Panc1 (cell line): ENCODE data around the gene SUPT3H. TPM values are rescaled to one million over a fixed set of nuclear protein-coding genes. Genes with fewer than 3 reads are reported as not detected.

Experiments used
- ATAC-seq: fragments of 200-7000 bp; cut with Tn5 transposase; 2 replicates; pipeline ENCODE4 v1.9.1; 2020; ENCODE audit warnings: mild to moderate bottlenecking, moderate library complexity
- BruUV-seq: library from RNA; stranded (reverse); fragments of 400-500 nt; replicated peaks from 2 replicates; lab custom pipeline; 2021; lab: Mats Ljungman, UMichigan
- CTCF ChIA-PET: fragments of 300-600 bp; sonication (Branson Sonifier 250); formaldehyde crosslinking; loops from one replicate; lab custom pipeline; 2022; ENCODE audit warnings: antibody characterized with exemption; lab: Charles Lee
- POLR2A ChIA-PET: fragments of 300-600 bp; sonication (Branson Sonifier 250); formaldehyde crosslinking; loops from one replicate; lab custom pipeline; 2022; ENCODE audit warnings: antibody characterized with exemption; lab: Charles Lee
- DNase-seq: peaks from one replicate; pipeline ENCODE4 v3.0.0-alpha.2; 2010; ENCODE audit warnings: low read depth, low spot score
- H3K27ac ChIP-seq: 2 replicates; pipeline ENCODE4 v1.5.1; 2011; ENCODE audit warnings: mild to moderate bottlenecking, low read length, inconsistent platforms
- H3K27me3 ChIP-seq: fragments of 200-500 bp; sonication (Bioruptor generic); 2 replicates; pipeline ENCODE4 v1.6.0; 2014; ENCODE audit warnings: low read length, inconsistent platforms; ENCODE audit not compliant: control insufficient read depth, insufficient read depth
- H3K36me3 ChIP-seq: fragments of 200-500 bp; sonication (Bioruptor generic); 2 replicates; pipeline ENCODE4 v1.5.1; 2014; ENCODE audit warnings: inconsistent platforms, mild to moderate bottlenecking, low read length, moderate library complexity; ENCODE audit not compliant: control insufficient read depth, insufficient read depth
- H3K4me1 ChIP-seq: 2 replicates; pipeline ENCODE4 v1.5.1; 2011; ENCODE audit warnings: inconsistent platforms, mild to moderate bottlenecking, low read length, moderate library complexity; ENCODE audit not compliant: control insufficient read depth, insufficient read depth
- H3K4me3 ChIP-seq, 2 experiments: 2 replicates each; pipeline ENCODE4 v1.5.1; 2011 to 2012; ENCODE audit warnings: low read depth in 2 of 2, low read length in 2 of 2, mild to moderate bottlenecking in 2 of 2, inconsistent platforms in 1 of 2, moderate library complexity in 1 of 2
- H3K9me3 ChIP-seq: fragments of 200-500 bp; sonication (Bioruptor generic); 2 replicates; pipeline ENCODE4 v1.5.1; 2014; ENCODE audit warnings: low read depth, mild to moderate bottlenecking, inconsistent platforms, low read length, moderate library complexity; ENCODE audit not compliant: control insufficient read depth, insufficient read depth
- CTCF ChIP-seq: fragments of 450-650 bp; IDR thresholded peaks from 2 replicates; pipeline ENCODE4 v1.5.1; 2017; ENCODE audit warnings: mild to moderate bottlenecking
- POLR2AphosphoS5 ChIP-seq: IDR thresholded peaks from 2 replicates; pipeline ENCODE4 v1.6.1; 2012; ENCODE audit warnings: mild to moderate bottlenecking, low read depth, low read length, moderate library complexity
- SIN3A ChIP-seq: IDR thresholded peaks from 2 replicates; pipeline ENCODE4 v1.6.1; 2012; ENCODE audit warnings: low read depth, mild to moderate bottlenecking, low read length, moderate library complexity, borderline replicate concordance; ENCODE audit not compliant: insufficient read depth
- TCF7L2 ChIP-seq: IDR thresholded peaks from 2 replicates; pipeline ENCODE4 v1.6.1; 2011; ENCODE audit warnings: mild to moderate bottlenecking, low read depth, low read length, inconsistent platforms
- in situ Hi-C: cut with HindIII; loops from 2 replicates; pipeline ENCODE4 v1.10.0; 2016; ENCODE audit warnings: low sequenced_read_pairs, low pct_unique_long_range_greater_than_20kb
- intact Hi-C: fragments of 100-400 bp; cut with micrococcal nuclease; formaldehyde crosslinking; loops from one replicate; pipeline ENCODE4 v1.10.0; 2022; ENCODE audit not compliant: unreplicated experiment
- total RNA-seq: library from RNA; stranded (reverse); gene quantifications from one replicate; pipeline ENCODE4 v1.2.1, GENCODE V29; 2021; ENCODE audit not compliant: unreplicated experiment
- TF ChIP-seq, protein P1 (sequence below), 2 experiments: IDR thresholded peaks; 2 replicates each; pipeline ENCODE4 v1.6.1; 2011 to 2012; ENCODE audit warnings: low read depth in 2 of 2, control low read depth in 1 of 2, low read length in 1 of 2, mild to moderate bottlenecking in 1 of 2, moderate library complexity in 1 of 2; ENCODE audit not compliant: insufficient read depth in 1 of 2

Gene SUPT3H
- total RNA-seq, 1 experiment from 2014 or later = 11.0 TPM

GRCh38 chr6:45138765-45139164 lies 239.0 kb downstream of the SUPT3H start:
- H3K36me3 ChIP-seq = no peaks in the 10 kb centered on the region
- no TSS peak for BruUV-seq
- ChIA-PET CTCF (no interaction called here), POLR2A (no interaction called here)
- ATAC-seq (no peak), DNase-seq (no peak)
- intact Hi-C loops = no loop called here
- in situ Hi-C loops = no loop called here
- H3K4me1 ChIP-seq = no peaks in the 10 kb centered on the region
- no peak overlapping the region for H3K4me3 ChIP-seq
- TF ChIP-seq POLR2AphosphoS5 (no peak), CTCF (no peak), SIN3A (no peak), TCF7L2 (no peak)
- TF ChIP-seq, protein P1, sequence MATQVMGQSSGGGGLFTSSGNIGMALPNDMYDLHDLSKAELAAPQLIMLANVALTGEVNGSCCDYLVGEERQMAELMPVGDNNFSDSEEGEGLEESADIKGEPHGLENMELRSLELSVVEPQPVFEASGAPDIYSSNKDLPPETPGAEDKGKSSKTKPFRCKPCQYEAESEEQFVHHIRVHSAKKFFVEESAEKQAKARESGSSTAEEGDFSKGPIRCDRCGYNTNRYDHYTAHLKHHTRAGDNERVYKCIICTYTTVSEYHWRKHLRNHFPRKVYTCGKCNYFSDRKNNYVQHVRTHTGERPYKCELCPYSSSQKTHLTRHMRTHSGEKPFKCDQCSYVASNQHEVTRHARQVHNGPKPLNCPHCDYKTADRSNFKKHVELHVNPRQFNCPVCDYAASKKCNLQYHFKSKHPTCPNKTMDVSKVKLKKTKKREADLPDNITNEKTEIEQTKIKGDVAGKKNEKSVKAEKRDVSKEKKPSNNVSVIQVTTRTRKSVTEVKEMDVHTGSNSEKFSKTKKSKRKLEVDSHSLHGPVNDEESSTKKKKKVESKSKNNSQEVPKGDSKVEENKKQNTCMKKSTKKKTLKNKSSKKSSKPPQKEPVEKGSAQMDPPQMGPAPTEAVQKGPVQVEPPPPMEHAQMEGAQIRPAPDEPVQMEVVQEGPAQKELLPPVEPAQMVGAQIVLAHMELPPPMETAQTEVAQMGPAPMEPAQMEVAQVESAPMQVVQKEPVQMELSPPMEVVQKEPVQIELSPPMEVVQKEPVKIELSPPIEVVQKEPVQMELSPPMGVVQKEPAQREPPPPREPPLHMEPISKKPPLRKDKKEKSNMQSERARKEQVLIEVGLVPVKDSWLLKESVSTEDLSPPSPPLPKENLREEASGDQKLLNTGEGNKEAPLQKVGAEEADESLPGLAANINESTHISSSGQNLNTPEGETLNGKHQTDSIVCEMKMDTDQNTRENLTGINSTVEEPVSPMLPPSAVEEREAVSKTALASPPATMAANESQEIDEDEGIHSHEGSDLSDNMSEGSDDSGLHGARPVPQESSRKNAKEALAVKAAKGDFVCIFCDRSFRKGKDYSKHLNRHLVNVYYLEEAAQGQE (IDR thresholded peaks at IDR 0.05; ENCODE audit: insufficient read depth in 1 of 2, low read depth in 2 of 2, low read length in 1 of 2) = no peak
- no peaks in the 10 kb centered on the region for H3K27me3 ChIP-seq
- no peak overlapping the region for H3K27ac ChIP-seq
- peaks cover 6% of the 10 kb centered on the region; the same call in 1 of the 2 replicates for H3K9me3 ChIP-seq

DNA sequence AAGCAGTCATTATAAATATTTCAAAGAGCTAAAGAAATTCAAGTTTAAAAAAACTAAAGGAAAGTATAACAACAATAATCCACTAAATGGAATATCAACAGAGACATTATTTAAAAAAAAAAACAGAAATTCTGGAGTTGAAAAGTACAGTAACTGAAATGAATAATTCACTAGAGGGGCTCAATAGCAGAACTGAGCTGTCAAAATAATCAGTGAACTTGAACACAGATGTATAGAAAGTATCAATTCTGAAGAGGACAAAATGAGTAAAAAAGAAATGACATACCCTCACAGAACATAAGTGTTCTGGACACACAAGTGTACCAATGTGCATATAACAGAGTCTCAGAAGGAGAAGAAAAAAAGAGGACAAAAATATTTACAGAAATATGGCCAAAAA lies 241.2 kb downstream of the SUPT3H start:
- DNase-seq (no peak), ATAC-seq (no peak)
- Histone ChIP-seq H3K36me3 (no peaks in the 10 kb centered on the region), H3K27ac (no peak overlapping the region), H3K4me3 (no peak overlapping the region), H3K4me1 (no peaks in the 10 kb centered on the region), H3K27me3 (no peaks in the 10 kb centered on the region), H3K9me3 (peaks cover 6% of the 10 kb centered on the region; the same call in 1 of the 2 replicates)
- intact Hi-C loops = no loop called here
- no TSS peak for BruUV-seq
- in situ Hi-C loops = no loop called here
- CTCF ChIA-PET = no interaction called here
- TF ChIP-seq SIN3A (no peak), POLR2AphosphoS5 (no peak), CTCF (no peak), TCF7L2 (no peak)
- TF ChIP-seq, protein P1 (IDR thresholded peaks at IDR 0.05; ENCODE audit: insufficient read depth in 1 of 2, low read depth in 2 of 2, low read length in 1 of 2) = no peak
- POLR2A ChIA-PET = no interaction called here
